ENCODE measurements around the gene CPNE8. TPM values are rescaled to one million over a fixed set of nuclear protein-coding genes. Genes with fewer than 3 reads are reported as not detected.

Gene CPNE8
- total and polyA plus RNA-seq, 2 donors: 10.1 to 37.7 TPM

DNA sequence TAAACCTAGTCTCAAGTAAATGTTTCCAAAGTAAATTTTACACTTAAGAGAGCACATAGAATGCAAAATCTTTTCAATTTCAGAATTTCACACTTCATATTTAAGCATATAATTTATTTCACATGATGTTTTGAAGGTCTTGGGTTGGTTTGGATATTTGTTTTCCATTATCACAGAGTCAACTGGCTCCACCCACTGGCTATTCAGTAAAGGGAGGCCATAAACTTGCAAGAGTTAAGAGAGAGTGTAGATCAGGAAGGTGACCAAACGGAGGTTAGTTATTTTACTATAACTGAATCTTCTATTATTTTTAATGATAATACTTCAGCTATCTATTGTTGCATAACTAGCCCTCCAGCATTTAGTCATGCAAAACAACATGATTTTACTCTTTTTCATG, 6.2 kb upstream of the CPNE8 start:
- no peaks in the 10 kb centered on the region for H3K4me1 ChIP-seq (ENCODE audit: insufficient read depth)
- no peak overlapping the region for H3K4me3 ChIP-seq (ENCODE audit: low read depth, low read length)
- no peak overlapping the region for H3K27ac ChIP-seq (ENCODE audit: low read depth)
- 32% methylated on average over 1 of the region's 1 CpG for WGBS
- no peak for DNase-seq (ENCODE audit: extremely low spot score)
- no peaks in the 10 kb centered on the region for H3K36me3 ChIP-seq (ENCODE audit: insufficient read depth)

DNA sequence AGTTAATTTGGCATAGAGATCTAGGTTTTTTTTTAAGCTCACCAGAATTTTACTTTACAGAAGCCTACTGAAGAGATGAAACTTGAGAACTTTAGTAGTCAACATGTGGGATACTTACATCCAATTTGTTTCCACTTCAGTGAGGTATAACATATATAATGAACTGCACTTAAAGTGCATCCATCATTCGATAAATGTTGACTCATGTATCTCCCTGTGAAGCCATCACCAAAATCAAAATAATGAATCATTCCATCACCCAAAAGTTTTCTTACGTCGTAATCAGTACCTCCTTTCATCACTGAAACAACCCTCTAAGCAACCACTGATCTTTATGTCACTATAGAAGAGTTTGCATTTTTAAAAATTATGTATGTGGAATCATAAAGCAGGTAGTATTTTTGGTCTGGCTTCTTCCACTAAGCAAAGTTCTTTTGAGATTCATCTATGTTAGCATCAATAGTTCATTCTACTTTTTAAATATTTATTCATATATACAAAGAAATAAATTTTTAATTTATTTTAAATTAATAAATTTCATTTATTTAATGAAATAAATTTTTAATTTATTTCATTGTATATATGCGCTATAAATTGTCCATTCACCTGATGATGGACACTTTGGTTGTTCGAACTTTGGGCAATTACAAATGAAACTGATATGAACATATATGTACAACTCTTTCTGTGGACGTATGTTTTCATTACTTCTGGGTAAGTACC, 2.0 kb upstream of the CPNE8 start:
- no peaks in the 10 kb centered on the region for H3K4me1 ChIP-seq (ENCODE audit: insufficient read depth)
- peak overlapping the region; percentile 63 for H3K4me3 ChIP-seq (ENCODE audit: low read depth, low read length)
- no peaks in the 10 kb centered on the region for H3K36me3 ChIP-seq (ENCODE audit: insufficient read depth)
- WGBS: 67% methylated on average over 6 of the region's 6 CpGs
- DNase-seq (ENCODE audit: extremely low spot score): no peak
- no peak overlapping the region for H3K27ac ChIP-seq (ENCODE audit: low read depth)

DNA sequence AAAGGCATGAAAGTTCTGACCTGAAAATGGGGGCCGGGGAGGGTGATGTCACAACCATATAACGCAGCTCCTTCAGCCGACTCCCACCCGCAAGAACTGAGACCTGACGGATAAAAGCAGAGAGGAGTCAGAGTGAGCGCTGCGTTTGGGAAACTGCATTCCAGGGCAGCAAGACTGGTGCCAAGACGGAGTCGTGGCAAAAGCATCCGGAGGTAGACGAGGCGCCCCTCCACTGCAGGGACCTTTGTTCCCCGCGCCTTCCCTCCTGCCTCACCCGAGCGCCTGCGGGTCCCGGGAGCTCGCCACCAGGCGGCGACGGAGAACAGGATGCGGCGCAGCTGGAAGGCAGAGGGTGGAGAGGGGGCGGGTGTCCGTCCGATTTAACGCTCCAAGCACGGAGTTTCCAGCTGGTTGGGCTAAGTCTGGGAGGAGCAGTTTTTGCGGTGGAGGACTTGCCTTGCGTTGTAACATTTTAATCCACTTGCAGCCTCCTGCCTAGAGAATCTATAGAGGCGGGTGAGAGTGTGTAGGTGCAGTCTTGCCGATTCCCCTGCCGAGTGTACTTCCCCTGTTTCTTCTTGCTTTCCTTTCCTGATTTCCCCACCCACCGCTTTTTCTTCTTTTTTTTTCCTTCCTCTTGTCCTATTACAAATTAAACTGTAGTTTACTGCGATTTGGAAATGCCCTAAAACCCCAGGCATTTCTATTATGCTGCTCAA, 1.2 kb upstream of the CPNE8 start:
- no peaks in the 10 kb centered on the region for H3K4me1 ChIP-seq (ENCODE audit: insufficient read depth)
- WGBS: under 1% methylated on average over 36 of the region's 36 CpGs
- DNase-seq (ENCODE audit: extremely low spot score): peak; percentile 80
- H3K27ac ChIP-seq (ENCODE audit: low read depth): peak overlapping the region; percentile 81
- H3K4me3 ChIP-seq (ENCODE audit: low read depth, low read length): peak overlapping the region; percentile 63
- H3K36me3 ChIP-seq (ENCODE audit: insufficient read depth): no peaks in the 10 kb centered on the region

DNA sequence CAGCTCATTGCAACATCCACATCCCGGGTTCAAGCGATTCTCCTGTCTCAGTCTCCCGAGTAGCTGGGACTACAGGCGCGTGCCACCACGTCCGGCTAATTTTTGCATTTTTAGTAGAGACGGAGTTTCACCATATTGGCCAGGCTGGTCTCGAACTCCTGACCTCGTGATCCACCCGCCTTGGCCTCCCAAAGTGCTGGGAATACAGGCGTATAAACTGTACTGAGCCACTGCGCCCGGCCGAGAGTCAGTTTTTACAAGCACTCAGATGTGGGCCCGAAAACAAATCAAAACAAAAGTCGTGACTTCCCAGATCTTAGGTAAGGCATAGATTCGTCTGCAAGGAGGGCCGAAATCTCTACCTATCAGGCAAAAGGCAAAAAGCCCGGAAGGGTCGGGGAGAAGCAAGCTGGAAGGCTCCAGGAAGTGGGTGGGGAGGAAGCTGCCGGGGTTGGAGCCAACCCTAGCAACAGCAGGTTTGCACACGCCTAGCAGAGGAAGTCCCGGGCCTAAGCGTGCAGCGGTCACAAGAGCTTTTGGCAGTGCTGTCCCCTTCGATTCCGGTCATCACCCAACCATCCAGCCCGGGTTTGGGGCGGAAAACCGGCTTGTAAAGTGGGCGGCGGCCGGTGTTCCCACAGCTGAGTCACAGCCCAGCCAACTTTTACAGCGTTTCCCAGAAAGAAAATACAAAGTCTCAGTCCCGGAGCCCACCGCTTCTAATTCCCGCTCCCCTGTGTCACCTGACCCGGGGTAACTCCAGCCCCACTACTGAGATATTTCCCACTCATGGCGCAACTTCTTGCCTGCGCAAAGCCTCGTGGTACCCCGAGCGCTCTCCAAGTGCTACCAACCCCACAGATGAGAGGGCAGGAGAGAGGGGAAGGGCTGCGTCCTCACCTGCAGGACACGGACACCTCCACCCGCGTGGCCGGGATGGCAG, 583 bp downstream of the CPNE8 start:
- 22% methylated on average over 49 of the region's 49 CpGs for WGBS
- Histone ChIP-seq H3K27ac (ENCODE audit: low read depth) (peak overlapping the region; percentile 81), H3K36me3 (ENCODE audit: insufficient read depth) (no peaks in the 10 kb centered on the region), H3K4me3 (ENCODE audit: low read depth, low read length) (peak overlapping the region; percentile 63), H3K4me1 (ENCODE audit: insufficient read depth) (no peaks in the 10 kb centered on the region)
- DNase-seq (ENCODE audit: extremely low spot score): peak; percentile 43

DNA sequence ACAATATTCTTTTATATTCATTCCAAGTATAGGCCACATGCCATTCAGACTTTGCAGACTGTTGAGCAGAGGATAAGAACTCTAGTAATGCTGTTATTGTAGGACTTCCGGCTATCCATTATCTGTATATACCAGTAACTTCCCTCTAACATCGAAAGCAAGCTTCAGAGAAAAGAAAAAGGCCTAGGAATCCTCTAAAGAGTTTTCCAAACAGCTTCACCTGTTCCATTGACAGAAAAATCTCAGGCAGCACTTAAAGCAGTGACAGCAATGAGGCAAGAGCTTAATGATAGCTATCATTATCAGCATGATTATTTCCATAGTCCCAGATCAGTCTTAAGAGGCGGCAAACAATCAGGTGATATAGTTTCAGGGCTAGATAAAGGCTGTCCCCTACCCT, 1.8 kb downstream of the CPNE8 start:
- H3K36me3 ChIP-seq (ENCODE audit: insufficient read depth): no peaks in the 10 kb centered on the region
- 53% methylated on average over 3 of the region's 3 CpGs for WGBS
- H3K4me3 ChIP-seq (ENCODE audit: low read depth, low read length): no peak overlapping the region
- no peak for DNase-seq (ENCODE audit: extremely low spot score)
- H3K4me1 ChIP-seq (ENCODE audit: insufficient read depth): no peaks in the 10 kb centered on the region
- H3K27ac ChIP-seq (ENCODE audit: low read depth): no peak overlapping the region

DNA sequence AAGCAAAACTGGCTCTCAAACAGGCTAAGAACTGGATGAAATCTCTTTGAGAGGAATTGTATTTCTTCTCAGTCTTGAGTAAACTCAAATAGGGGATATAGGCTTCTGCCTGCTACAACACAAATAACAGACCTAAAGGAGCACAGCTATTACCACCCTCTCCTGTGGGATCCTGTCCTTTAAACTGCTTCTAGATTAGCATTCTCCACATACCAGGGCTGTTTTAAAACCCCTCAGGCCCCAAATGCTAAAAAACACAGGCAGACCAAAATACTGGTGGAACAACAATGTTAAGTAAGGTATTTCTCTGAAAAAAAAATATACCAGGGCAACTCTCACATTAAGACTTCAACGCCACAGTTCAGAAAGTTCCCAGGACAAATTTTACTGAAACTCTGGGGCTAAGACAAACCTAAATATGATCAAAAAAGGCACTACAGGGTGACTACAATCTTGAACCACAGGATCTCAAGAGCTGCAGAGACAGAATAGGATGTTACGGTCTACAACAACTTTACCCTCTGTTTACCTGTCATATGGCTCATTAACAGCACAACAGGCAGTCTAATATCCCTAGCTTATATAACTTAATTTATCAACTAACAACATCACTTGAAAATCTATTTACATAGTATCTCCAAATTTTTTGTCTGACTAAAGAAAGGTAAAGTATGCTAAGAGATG, 7.2 kb downstream of the CPNE8 start:
- WGBS: 86% methylated on average over 2 of the region's 2 CpGs

DNA sequence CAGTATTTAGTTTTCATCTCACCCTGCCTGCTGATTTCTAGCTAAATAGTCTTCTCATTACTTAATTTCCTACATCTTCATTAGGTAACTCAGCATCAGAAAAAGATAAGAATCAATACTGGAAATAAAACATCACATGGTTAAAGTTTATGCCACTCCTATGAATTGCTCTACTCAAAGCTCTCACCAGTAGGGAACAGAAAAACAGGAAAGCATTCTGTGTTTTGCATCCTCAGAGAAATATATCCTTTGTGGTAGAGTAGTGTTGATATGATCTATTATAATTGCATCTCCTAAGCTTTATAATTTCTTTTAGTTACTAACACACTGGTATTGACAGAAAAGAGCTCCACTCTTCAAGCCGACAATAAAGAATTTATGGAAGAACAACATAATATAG, 9.9 kb downstream of the CPNE8 start:
- H3K27ac ChIP-seq (ENCODE audit: low read depth): no peak overlapping the region
- DNase-seq (ENCODE audit: extremely low spot score): no peak
- H3K4me1 ChIP-seq (ENCODE audit: insufficient read depth): no peaks in the 10 kb centered on the region
- H3K36me3 ChIP-seq (ENCODE audit: insufficient read depth): no peaks in the 10 kb centered on the region
- 86% methylated on average over 1 of the region's 1 CpG for WGBS
- no peak overlapping the region for H3K4me3 ChIP-seq (ENCODE audit: low read depth, low read length)

More for the DNA sequence above, 7.2 kb downstream of the CPNE8 start:
- no peak for DNase-seq (ENCODE audit: extremely low spot score)
- Histone ChIP-seq H3K4me3 (ENCODE audit: low read depth, low read length) (no peak overlapping the region), H3K36me3 (ENCODE audit: insufficient read depth) (no peaks in the 10 kb centered on the region), H3K27ac (ENCODE audit: low read depth) (no peak overlapping the region), H3K4me1 (ENCODE audit: insufficient read depth) (no peaks in the 10 kb centered on the region)

DNA sequence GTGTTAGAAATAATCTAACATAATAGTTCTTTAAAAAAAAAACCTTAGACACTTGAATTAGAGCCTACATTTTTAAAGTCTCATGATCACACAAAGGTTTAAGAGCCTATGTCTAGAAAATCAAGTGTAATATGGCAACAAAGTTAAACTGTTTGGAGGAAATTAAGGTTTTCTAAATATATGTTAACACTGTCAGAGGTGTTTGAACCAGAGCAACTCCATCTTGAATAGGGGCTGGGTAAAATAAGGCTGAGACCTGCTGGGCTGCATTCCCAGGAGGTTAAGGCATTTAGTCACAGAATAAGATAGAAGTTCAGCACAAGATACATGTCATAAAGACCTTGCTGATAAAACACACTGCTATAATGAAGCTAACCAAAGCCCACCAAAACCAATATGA, 12.4 kb downstream of the CPNE8 start:
- Histone ChIP-seq H3K36me3 (ENCODE audit: insufficient read depth) (no peaks in the 10 kb centered on the region), H3K27ac (ENCODE audit: low read depth) (no peak overlapping the region), H3K4me3 (ENCODE audit: low read depth, low read length) (no peak overlapping the region), H3K4me1 (ENCODE audit: insufficient read depth) (no peaks in the 10 kb centered on the region)
- DNase-seq (ENCODE audit: extremely low spot score): no peak

DNA sequence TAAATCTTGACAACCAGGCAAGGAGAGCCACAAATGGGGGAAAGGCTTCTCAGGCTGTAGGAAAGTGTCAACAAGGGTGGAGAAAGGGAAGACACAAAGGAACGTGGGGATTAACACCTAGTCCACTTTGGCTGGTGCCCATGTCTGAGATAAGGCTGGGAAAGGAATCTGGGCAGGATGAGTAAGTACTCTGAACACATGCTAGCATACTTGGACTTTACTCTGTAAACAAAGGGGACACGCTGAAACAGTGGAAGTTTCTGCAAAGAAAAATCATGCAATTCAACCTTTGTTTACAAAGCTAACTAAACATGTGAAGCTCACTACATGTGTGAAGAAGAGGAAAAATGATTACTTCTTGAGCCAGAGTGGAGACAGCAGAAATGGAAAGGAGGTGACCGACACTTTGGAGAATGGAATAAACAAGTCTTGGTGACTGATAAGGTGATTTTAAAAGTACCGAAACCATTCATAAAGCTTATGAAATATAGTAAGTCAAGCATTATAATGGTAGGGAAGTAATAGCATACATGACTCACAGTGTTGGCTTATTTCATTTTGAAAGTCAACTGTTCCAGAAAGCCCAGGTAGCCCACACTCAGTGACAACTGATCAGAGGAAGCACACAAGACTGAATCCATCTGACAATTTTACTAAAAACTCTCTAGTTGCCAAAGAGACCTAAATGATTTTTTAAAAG, 13.2 kb downstream of the CPNE8 start:
- WGBS: 38% methylated on average over 4 of the region's 4 CpGs
- Histone ChIP-seq H3K4me1 (ENCODE audit: insufficient read depth) (no peaks in the 10 kb centered on the region), H3K27ac (ENCODE audit: low read depth) (no peak overlapping the region), H3K4me3 (ENCODE audit: low read depth, low read length) (no peak overlapping the region), H3K36me3 (ENCODE audit: insufficient read depth) (no peaks in the 10 kb centered on the region)
- no peak for DNase-seq (ENCODE audit: extremely low spot score)

DNA sequence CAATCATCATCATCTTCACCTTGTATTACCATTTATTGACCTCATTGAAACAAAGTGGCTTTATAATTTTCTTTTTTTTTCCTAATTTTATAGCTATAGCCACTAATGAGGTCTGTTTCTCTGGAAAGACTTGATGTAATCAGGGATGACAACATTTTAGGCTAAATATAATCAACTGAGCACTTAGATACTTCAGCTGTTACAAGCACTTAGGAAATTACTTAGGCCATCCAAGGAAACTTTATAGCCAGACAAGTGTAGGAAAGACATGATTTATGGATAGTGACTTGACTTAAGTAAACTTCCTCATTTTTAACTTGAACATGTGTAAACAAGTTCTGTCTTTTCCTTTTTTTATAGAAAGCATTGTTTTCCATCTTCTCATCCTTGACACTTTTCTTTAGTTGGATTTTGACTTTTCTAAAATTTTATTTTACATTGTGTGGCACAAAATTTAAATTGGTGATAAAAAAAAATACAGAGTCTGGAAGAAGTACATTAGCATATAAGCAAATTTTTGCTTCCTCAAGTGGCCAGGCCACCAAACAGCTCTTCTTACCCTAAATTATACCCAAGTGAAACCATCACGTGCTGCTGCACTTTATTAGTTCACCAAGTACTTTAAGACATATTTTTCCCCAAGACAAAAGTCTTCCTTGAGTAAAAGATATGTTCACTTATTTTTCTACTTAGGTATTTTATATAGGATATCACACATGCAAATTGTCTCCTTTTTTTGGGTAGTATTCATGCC, 15.1 kb downstream of the CPNE8 start:
- Histone ChIP-seq H3K27ac (ENCODE audit: low read depth) (no peak overlapping the region), H3K36me3 (ENCODE audit: insufficient read depth) (no peaks in the 10 kb centered on the region), H3K4me3 (ENCODE audit: low read depth, low read length) (no peak overlapping the region), H3K4me1 (ENCODE audit: insufficient read depth) (no peaks in the 10 kb centered on the region)
- DNase-seq (ENCODE audit: extremely low spot score): no peak
- 50% methylated on average over 1 of the region's 1 CpG for WGBS

DNA sequence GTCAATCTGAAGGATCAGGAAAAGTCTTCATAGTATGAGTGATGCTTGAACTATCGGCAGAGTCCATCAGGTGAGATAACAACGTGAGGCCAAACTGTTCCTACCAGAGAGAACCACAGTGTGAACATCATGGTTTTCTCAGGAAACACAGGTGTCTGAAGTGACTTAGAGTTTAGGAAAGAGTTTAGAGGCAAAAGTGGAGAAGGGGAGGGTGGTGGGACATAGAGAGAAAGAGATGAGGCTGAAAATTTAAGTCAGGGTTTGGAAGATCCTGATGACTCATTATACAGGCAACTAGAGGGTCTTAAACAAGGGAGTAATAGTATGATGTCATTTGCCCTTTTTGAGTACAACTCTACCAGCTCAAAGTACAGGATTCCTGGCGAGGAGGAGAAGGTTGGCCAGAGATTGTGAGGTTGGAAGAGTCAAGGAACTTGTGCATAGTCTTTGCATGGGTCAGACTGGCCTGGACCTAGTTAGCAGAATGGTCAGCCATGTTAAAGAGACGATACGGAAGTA, 16.0 kb downstream of the CPNE8 start:
- Histone ChIP-seq H3K4me1 (ENCODE audit: insufficient read depth) (no peaks in the 10 kb centered on the region), H3K36me3 (ENCODE audit: insufficient read depth) (no peaks in the 10 kb centered on the region), H3K27ac (ENCODE audit: low read depth) (no peak overlapping the region), H3K4me3 (ENCODE audit: low read depth, low read length) (no peak overlapping the region)
- WGBS: 83% methylated on average over 5 of the region's 5 CpGs
- DNase-seq (ENCODE audit: extremely low spot score): no peak

DNA sequence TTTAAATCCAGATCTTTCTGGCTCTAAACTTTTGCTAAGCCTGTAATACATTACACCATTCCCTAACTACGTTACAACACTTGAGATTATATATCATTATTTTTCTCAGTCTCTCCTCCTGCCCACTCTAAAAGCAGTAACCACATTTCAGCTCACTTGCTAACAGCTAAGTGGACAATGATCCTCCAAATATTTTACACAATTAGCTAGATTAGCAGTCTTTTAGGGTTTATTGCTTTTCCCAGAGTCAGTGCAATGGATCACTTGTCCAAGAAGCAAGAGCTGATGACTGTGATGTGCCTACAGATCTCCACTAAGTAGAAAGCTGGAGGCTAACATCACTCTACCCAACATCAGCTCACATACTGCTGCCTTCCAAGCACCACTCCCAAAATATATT, 17.6 kb downstream of the CPNE8 start:
- no peaks in the 10 kb centered on the region for H3K36me3 ChIP-seq (ENCODE audit: insufficient read depth)
- whole genome bisulfite sequencing: 46% methylated on average over 1 of the region's 1 CpG
- H3K4me3 ChIP-seq (ENCODE audit: low read depth, low read length): no peak overlapping the region
- H3K4me1 ChIP-seq (ENCODE audit: insufficient read depth): no peaks in the 10 kb centered on the region
- no peak for DNase-seq (ENCODE audit: extremely low spot score)
- H3K27ac ChIP-seq (ENCODE audit: low read depth): no peak overlapping the region
